HG02943 (cell line): ENCODE measurements around the gene PLEKHA7.

Experiments
- ATAC-seq: cut with Tn5 transposase; IDR thresholded peaks from one replicate; pipeline ENCODE4 v1.9.1; 2021; ENCODE audit warnings: mild to moderate bottlenecking, low read depth, moderate library complexity; ENCODE audit not compliant: unreplicated experiment

PLEKHA7 gene

GRCh38 chr11:16854979-16855378 is 159.2 kb downstream of the PLEKHA7 start:
- ATAC-seq: no peak

GRCh38 chr11:16853859-16854258 is 160.4 kb downstream of the PLEKHA7 start:
- ATAC-seq: no peak

- ATAC-seq: no peak
Observed at GRCh38 chr11:16853266-16853665, 160.9 kb downstream of the PLEKHA7 start.

DNA sequence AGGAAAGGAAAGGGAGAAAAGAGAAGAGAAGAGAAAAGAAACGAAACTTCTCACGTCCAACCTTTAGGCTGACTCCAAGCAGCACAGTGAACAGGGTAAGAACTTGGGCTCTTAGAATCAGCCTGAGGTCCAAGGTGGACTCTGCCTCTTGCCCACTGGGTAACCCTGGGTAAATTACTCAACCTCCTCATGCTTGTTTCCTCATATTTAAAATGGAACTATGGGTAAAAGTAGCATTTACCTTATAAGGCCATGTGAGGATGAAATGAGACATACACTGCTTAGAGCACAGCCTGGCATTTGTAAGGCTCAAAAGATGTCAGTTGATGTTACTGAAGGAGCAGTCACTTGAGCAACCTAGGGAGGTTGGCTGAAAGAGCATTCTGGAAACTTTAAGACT is 167.9 kb downstream of the PLEKHA7 start:
- no peak for ATAC-seq

DNA sequence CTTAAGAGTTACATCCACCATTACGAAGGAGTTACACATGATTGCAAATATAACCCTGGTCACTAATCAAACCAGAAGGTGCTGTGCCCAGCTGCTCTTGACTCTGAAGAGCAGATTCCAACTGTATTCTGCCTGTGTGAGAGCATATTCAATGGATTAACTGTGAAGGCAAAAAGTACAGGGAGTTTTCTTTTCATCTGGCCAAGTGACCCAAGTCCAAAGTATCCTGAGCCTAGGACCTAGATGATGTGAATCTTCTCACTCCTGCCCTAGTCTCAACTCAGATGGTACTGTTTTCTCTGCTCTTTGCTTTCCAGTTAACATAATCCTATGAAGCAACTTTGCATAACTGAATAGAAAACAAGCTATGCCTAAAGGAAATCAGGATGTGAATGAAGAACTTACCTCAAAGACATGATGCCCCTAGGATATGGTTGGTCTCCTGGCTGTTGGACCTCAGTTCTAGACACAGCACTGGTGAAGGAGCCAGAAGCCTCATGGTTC is 169.9 kb downstream of the PLEKHA7 start:
- ATAC-seq: no peak

GRCh38 chr11:16843294-16843693 is 170.9 kb downstream of the PLEKHA7 start:
- ATAC-seq: no peak

DNA sequence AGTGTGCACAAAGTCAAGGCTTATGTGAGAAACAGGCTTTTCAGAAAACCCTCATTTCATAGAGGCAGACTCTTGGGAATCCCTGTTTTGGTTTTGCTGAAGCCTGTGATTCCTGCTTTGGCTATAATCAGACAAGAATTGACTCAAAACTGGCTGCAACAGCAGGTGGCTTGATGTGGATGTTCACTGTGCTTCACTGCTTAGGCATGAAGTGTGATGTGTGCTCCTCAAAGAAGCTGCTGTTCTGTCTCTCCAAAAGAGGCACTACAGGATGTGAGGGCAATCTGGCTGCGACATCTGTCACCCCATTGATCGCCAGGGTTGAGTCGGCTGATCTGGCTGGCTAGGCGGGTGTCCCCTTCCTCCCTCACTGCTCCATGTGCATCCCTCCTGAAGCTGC is 172.2 kb downstream of the PLEKHA7 start:
- no peak for ATAC-seq

GRCh38 chr11:16841481-16841880 is 172.7 kb downstream of the PLEKHA7 start:
- ATAC-seq: no peak

GRCh38 chr11:16840951-16841350 is 173.3 kb downstream of the PLEKHA7 start:
- no peak for ATAC-seq

DNA sequence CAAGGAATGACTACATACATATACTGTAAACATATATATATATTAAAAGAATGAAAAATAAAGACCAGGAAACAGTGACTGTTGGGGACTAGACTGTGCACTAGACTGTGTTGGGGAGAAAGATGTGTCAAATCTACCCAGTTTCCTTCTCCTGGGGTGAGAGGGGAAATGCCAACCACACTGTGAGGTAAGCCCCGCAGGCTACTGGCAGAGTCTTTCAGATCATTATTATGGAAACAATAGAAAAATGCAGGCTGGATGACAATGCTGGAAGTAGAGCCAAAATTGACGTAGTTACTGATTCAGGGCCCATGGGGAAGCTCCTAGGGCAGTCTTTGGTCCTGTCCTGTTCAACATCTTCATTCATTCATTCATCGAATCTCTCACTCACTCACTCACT is 174.4 kb downstream of the PLEKHA7 start:
- no peak for ATAC-seq

DNA sequence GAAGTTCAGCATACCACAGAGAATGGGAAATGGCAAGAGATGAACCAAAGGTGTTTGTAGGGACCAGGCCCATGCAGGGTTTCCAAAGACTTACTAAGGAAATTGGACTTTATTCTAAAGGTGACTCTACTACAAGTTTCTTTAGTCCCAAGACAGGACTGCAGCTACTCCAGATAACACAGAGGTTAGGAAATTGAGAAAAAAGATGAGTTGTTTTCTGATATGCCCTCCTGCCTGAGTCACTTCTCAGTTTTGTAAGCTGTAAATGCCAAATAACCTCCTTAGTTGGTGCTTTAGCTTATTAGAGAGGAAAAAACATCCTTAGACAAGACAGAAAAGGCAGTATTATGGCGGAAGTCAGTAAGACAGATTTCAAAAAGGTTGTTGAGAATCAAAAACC is 179.8 kb downstream of the PLEKHA7 start:
- ATAC-seq: no peak

DNA sequence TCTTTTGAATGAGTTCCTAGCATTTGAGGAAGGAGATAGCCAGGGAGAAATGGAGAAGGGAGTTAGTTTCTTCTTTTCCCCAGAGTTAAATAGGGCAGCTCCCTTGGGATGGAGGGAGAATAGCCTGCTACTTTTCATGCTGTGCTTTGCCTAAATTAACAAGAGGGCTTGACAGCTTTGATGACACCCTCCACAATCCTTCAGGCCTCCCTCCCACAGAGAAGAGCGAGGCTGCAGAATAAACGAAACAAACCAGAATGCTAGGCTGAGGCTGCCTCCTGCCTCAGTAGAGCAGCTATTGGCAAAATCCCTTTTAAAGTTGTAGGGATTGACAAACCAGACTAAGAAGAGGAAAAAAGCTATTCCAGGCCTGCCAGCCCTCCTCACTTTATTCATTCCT is 181.2 kb downstream of the PLEKHA7 start:
- ATAC-seq: no peak

GRCh38 chr11:16832193-16832539 is 182.0 kb downstream of the PLEKHA7 start:
- ATAC-seq: no peak

- no peak for ATAC-seq
Observed at GRCh38 chr11:16831316-16832192, 182.7 kb downstream of the PLEKHA7 start.

DNA sequence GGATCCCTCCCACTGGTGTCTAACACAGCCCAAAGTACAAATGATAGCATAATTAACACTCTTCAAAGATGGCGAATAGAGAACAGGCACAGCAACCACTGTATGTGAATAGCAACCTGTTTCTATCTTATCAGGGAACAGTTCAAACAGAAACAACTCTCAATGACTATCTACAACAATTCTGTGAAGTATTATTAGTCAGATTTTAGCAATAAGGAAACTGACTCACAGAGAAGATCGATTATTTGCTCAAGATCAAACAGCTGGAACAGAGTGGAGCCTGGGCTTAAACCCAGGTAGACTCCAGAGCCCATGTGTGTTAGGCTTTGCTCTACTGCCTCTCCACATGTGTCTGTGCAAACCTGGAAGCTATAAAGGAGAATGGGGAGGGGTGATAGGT is 187.1 kb downstream of the PLEKHA7 start:
- ATAC-seq: no peak

- ATAC-seq: no peak
Observed at GRCh38 chr11:16825968-16826367, 188.2 kb downstream of the PLEKHA7 start.

- no peak for ATAC-seq
Observed at GRCh38 chr11:16825101-16825500, 189.1 kb downstream of the PLEKHA7 start.

DNA sequence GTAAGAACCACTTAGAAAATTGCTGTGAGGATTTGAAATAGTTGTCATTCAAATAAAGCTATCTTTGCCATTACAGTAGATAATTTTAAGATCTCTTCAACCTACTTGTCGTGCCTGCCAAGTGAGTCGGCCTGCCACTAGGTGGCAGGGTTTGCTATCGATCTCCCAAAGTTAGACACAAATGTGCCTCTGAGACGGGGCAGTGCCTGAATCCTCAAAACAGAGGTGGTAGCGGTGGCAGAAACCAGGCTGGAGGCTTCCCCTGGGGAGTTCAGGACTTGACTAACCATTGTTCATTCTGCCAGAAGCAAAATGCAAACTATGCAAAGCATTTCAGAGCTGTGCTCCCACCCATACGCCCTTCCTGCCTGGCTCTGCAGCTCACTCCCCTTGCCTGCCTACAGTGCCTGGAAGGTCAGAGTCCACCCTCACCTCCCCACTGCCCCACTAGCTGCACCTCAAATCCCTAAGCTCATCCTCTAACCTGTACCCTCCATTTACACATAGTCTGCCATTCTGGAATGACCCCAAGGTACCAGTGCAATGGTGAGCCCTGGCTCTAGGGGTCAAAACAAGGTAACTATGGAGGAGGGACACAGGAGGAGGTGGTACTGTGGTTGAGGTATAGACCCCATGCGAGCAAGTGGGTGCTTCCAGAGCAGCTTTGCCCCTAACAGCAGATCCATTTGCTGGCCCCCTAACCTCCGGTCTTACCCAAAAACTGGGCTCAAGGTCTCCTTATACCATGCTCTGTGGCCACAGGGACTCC is 193.7 kb downstream of the PLEKHA7 start:
- peak; percentile 77 for ATAC-seq

DNA sequence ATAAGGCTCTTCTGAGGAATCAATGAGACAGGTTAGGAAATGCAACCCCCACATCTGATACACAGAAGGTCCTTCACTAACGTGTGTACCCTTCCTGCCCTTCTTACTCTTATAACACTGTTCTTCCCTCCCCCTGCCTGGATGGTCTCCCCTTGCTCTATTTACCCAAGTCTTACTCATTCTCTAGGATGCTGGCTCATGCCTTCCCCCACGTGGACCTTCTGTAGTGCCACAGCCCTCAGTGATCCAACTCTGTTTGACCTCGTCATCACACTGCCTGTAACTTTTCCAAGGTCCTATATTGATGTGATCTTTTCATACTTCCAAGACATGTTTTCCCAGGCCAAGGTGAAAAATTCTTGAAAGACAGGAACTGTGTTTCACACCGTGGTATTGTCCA is 195.9 kb downstream of the PLEKHA7 start:
- no peak for ATAC-seq

DNA sequence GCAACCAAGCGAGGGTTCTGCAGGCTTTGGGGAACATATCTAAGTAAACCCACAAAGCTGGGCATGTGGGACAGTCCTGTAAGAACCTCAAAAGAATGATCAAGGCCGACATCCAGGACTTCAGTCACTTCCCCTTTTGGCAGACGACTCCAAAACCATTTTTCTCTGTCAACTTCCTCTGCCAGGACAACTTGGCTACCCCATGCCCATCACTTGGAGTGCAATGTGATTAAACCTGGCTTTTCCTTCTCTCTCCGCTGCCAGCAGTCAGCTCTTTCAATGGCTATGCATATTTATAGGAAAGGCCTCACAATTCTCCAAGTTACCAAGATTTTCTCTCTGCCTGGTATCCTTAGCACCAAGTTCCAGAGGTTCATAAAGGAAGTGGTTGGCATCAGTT is 196.9 kb downstream of the PLEKHA7 start:
- ATAC-seq: no peak

GRCh38 chr11:16816358-16817270 is 197.6 kb downstream of the PLEKHA7 start:
- no peak for ATAC-seq
